Measurements from ENCODE around the gene C1QTNF5. TPM values are rescaled to one million over a fixed set of nuclear protein-coding genes. Genes with fewer than 3 reads are reported as not detected.

The C1QTNF5 gene
- total RNA-seq, 1 experiment from 2014 or later, result not detected

- intact Hi-C loops (cut with micrococcal nuclease; ENCODE audit: unreplicated experiment) (no loop called here), in situ Hi-C loops (cut with HindIII; ENCODE audit: low pct_unique_long_range_greater_than_20kb, low sequenced_read_pairs) (no loop called here)
- ATAC-seq (no peak), DNase-seq (ENCODE audit: low read depth, low spot score) (no peak)
- POLR2A ChIA-PET, result no interaction called here
- no peaks in the 10 kb centered on the region for H3K36me3 ChIP-seq (ENCODE audit: control insufficient read depth, insufficient read depth, low read length)
- no TSS peak for BruUV-seq (replicated peaks)
- H3K4me1 ChIP-seq (ENCODE audit: control insufficient read depth, insufficient read depth, low read length), result peaks cover 17% of the 10 kb centered on the region
- CTCF ChIA-PET, result interaction anchor here (0.6 kb wide), 2 partner anchors 41 to 720 kb away, joined by 7 to 10 read pairs; no protein-coding TSS in a partner anchor
- no peak for TF ChIP-seq POLR2AphosphoS5 (IDR thresholded peaks at IDR 0.05; ENCODE audit: low read depth, low read length)
- H3K27ac ChIP-seq (ENCODE audit: low read length), result no peak overlapping the region
- H3K27me3 ChIP-seq (ENCODE audit: control insufficient read depth, insufficient read depth, low read length), result no peaks in the 10 kb centered on the region
- H3K4me3 ChIP-seq (ENCODE audit: low read depth in 2 of 2, low read length in 2 of 2), result no peak overlapping the region
- no peaks in the 10 kb centered on the region for H3K9me3 ChIP-seq (ENCODE audit: control insufficient read depth, insufficient read depth, low read depth, low read length)
Observed at GRCh38 chr11:119378851-119379465, 38.3 kb upstream of the C1QTNF5 start.

DNA sequence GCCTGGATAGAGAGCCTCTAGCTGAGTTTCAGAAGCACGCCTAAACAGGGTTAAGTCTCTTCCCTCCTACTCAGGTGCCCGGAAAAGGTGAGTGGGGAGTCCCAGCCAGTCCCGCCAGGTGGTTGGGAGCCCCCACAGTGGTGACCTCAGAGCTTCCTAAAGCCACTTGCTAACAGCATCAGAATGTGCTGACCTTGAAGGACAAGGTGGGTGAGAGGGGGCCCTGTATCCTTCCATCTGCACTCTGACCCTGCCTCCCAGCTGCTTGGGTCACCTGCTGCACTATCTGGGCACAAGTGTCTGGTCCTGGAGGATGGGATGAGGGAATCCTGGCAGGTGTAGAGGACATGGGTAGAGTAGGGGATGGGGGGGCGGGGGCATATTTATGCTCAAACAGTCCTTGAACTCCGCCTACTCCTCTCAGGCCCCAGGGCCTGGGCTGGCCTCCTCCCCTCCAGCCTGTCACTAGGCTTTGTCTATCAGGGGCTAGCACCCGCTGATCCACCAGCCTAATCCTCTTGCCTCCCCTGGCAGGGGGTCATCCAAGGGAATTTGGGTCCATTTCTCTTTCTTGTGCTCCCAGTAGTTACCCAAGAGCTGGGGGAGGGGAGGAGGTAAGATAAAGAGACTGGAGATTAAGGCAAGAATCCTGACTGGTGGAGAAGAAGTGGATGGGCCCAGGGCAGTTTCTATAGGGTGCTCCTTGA is 37.4 kb upstream of the C1QTNF5 start:
- Histone ChIP-seq H3K36me3 (ENCODE audit: control insufficient read depth, insufficient read depth, low read length) (no peaks in the 10 kb centered on the region), H3K9me3 (ENCODE audit: control insufficient read depth, insufficient read depth, low read depth, low read length) (no peaks in the 10 kb centered on the region), H3K27me3 (ENCODE audit: control insufficient read depth, insufficient read depth, low read length) (no peaks in the 10 kb centered on the region), H3K4me1 (ENCODE audit: control insufficient read depth, insufficient read depth, low read length) (peaks cover 17% of the 10 kb centered on the region), H3K27ac (ENCODE audit: low read length) (no peak overlapping the region), H3K4me3 (ENCODE audit: low read depth in 2 of 2, low read length in 2 of 2) (no peak overlapping the region)
- intact Hi-C loops (cut with micrococcal nuclease; ENCODE audit: unreplicated experiment), result no loop called here
- ChIA-PET CTCF (interaction anchor here (0.6 kb wide), 1 partner anchor 40 kb away, joined by 10 read pairs; no protein-coding TSS in a partner anchor), POLR2A (no interaction called here)
- ATAC-seq (no peak), DNase-seq (ENCODE audit: low read depth, low spot score) (no peak)
- BruUV-seq (replicated peaks), result no TSS peak
- TF ChIP-seq CTCF (IDR thresholded peaks at IDR 0.05) (no peak), SIN3A (IDR thresholded peaks at IDR 0.05; ENCODE audit: borderline replicate concordance, insufficient read depth, low read depth, low read length) (no peak), POLR2AphosphoS5 (IDR thresholded peaks at IDR 0.05; ENCODE audit: low read depth, low read length) (no peak), TCF7L2 (IDR thresholded peaks at IDR 0.05; ENCODE audit: low read depth, low read length) (no peak)
- TF ChIP-seq, protein P1, sequence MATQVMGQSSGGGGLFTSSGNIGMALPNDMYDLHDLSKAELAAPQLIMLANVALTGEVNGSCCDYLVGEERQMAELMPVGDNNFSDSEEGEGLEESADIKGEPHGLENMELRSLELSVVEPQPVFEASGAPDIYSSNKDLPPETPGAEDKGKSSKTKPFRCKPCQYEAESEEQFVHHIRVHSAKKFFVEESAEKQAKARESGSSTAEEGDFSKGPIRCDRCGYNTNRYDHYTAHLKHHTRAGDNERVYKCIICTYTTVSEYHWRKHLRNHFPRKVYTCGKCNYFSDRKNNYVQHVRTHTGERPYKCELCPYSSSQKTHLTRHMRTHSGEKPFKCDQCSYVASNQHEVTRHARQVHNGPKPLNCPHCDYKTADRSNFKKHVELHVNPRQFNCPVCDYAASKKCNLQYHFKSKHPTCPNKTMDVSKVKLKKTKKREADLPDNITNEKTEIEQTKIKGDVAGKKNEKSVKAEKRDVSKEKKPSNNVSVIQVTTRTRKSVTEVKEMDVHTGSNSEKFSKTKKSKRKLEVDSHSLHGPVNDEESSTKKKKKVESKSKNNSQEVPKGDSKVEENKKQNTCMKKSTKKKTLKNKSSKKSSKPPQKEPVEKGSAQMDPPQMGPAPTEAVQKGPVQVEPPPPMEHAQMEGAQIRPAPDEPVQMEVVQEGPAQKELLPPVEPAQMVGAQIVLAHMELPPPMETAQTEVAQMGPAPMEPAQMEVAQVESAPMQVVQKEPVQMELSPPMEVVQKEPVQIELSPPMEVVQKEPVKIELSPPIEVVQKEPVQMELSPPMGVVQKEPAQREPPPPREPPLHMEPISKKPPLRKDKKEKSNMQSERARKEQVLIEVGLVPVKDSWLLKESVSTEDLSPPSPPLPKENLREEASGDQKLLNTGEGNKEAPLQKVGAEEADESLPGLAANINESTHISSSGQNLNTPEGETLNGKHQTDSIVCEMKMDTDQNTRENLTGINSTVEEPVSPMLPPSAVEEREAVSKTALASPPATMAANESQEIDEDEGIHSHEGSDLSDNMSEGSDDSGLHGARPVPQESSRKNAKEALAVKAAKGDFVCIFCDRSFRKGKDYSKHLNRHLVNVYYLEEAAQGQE (IDR thresholded peaks at IDR 0.05; ENCODE audit: insufficient read depth in 1 of 2, low read depth in 2 of 2, low read length in 1 of 2), result no peak
- in situ Hi-C loops (cut with HindIII; ENCODE audit: low pct_unique_long_range_greater_than_20kb, low sequenced_read_pairs), result no loop called here
